BLaER1 treated with 17β-estradiol and CSF1 and Interleukin-3, amounts not matched to agents 10 nM and 100 nM (cell line): ENCODE results near the gene TMEM272.
A peak's percentile ranks its signal among the peaks of the same experiment; 100 is the strongest.

Experiments used
- H3K27ac ChIP-seq, 11 experiments: shearing (Covaris generic); formaldehyde crosslinking; 2 replicates each; pipeline ENCODE4 v1.8.1; 2022
- H3K27me3 ChIP-seq, 11 experiments: shearing (Covaris generic); formaldehyde crosslinking; 2 replicates each; pipeline ENCODE4 v1.8.1; 2022
- H3K36me3 ChIP-seq, 11 experiments: shearing (Covaris generic); formaldehyde crosslinking; 2 replicates each; pipeline ENCODE4 v1.8.1; 2022
- H3K4me1 ChIP-seq, 10 experiments: shearing (Covaris generic); formaldehyde crosslinking; 2 replicates each; pipeline ENCODE4 v1.8.1; 2022
- H3K4me2 ChIP-seq, 11 experiments: shearing (Covaris generic); formaldehyde crosslinking; 2 replicates each; pipeline ENCODE4 v1.8.1; 2022
- H3K4me3 ChIP-seq, 10 experiments: shearing (Covaris generic); formaldehyde crosslinking; 2 replicates each; pipeline ENCODE4 v1.8.1; 2022
- H3K9ac ChIP-seq, 11 experiments: shearing (Covaris generic); formaldehyde crosslinking; 2 replicates each; pipeline ENCODE4 v1.8.1; 2022
- H3K9me3 ChIP-seq, 11 experiments: shearing (Covaris generic); formaldehyde crosslinking; replicated peaks in 1 of 11; 2 replicates each; pipeline ENCODE4 v1.8.1; 2022
- H4K20me1 ChIP-seq, 11 experiments: shearing (Covaris generic); formaldehyde crosslinking; 2 replicates each; pipeline ENCODE4 v1.8.1; 2022
- Cebpa-rat ChIP-seq, 11 experiments: shearing (Covaris generic); IDR thresholded peaks; 2 replicates each; pipeline ENCODE4 v1.8.1; 2022

TMEM272 gene

GRCh38 chr13:51858433-51859247 lies 13.7 kb upstream of the TMEM272 start:
- H3K9ac ChIP-seq, result no peak overlapping the region
- H3K4me1 ChIP-seq, result peaks cover 0 to 18% (median 9%) of the 10 kb centered on the region in 10 experiments; a peak in 12 of 20 replicates
- H3K4me2 ChIP-seq, result no peak overlapping the region
- no peak overlapping the region for H3K4me3 ChIP-seq
- H4K20me1 ChIP-seq, result no peaks in the 10 kb centered on the region
- no peaks in the 10 kb centered on the region for H3K36me3 ChIP-seq
- H3K9me3 ChIP-seq, result no peaks in the 10 kb centered on the region
- no peak for TF ChIP-seq Cebpa-rat (IDR thresholded peaks at IDR 0.05)
- no peak overlapping the region for H3K27ac ChIP-seq
- no peaks in the 10 kb centered on the region for H3K27me3 ChIP-seq

GRCh38 chr13:51856998-51857397 lies 12.0 kb upstream of the TMEM272 start:
- Histone ChIP-seq H3K4me2 (no peak overlapping the region), H3K4me1 (peaks cover 0 to 10% (median 1%) of the 10 kb centered on the region in 10 experiments; a peak in 5 of 20 replicates)

GRCh38 chr13:51856027-51856736 lies 11.2 kb upstream of the TMEM272 start:
- H3K9me3 ChIP-seq, result no peaks in the 10 kb centered on the region
- no peak overlapping the region for H3K4me3 ChIP-seq
- H3K27ac ChIP-seq, result no peak overlapping the region
- no peak overlapping the region for H3K4me2 ChIP-seq
- H3K27me3 ChIP-seq, result no peaks in the 10 kb centered on the region
- H3K36me3 ChIP-seq, result no peaks in the 10 kb centered on the region
- no peak for TF ChIP-seq Cebpa-rat (IDR thresholded peaks at IDR 0.05)
- H3K9ac ChIP-seq, result no peak overlapping the region
- peaks cover 0 to 10% (median under 1%) of the 10 kb centered on the region in 10 experiments; a peak in 5 of 20 replicates for H3K4me1 ChIP-seq
- no peaks in the 10 kb centered on the region for H4K20me1 ChIP-seq

More at GRCh38 chr13:51856998-51857397, 12.0 kb upstream of the TMEM272 start:
- Histone ChIP-seq H3K27ac (no peak overlapping the region), H3K36me3 (no peaks in the 10 kb centered on the region), H3K27me3 (no peaks in the 10 kb centered on the region), H4K20me1 (no peaks in the 10 kb centered on the region), H3K4me3 (no peak overlapping the region), H3K9me3 (no peaks in the 10 kb centered on the region), H3K9ac (no peak overlapping the region)
- no peak for TF ChIP-seq Cebpa-rat (IDR thresholded peaks at IDR 0.05)

- peaks cover 0 to 17% (median 0%) of the 10 kb centered on the region in 10 experiments; a peak in 2 of 20 replicates for H3K4me1 ChIP-seq
- peaks cover 0 to 12% (median 9%) of the 10 kb centered on the region in 11 experiments; a peak in 15 of 22 replicates for H3K9me3 ChIP-seq
- no peak overlapping the region for H3K4me3 ChIP-seq
- H3K4me2 ChIP-seq, result no peak overlapping the region; a peak in 1 of 22 replicates
- H4K20me1 ChIP-seq, result no peaks in the 10 kb centered on the region
- no peaks in the 10 kb centered on the region for H3K27me3 ChIP-seq
- 0 out of 22 replicates have a peak overlapping the region, but pooled peaks of 1 of the 11 experiments have one; percentile 33 for H3K27ac ChIP-seq
- no peak overlapping the region for H3K9ac ChIP-seq
- TF ChIP-seq Cebpa-rat (IDR thresholded peaks at IDR 0.05), result peak in 1 of 11 experiments; percentile 34; a peak in 1 of 22 replicates
- H3K36me3 ChIP-seq, result no peaks in the 10 kb centered on the region
Measured at GRCh38 chr13:51849145-51850101, 4.4 kb upstream of the TMEM272 start.

GRCh38 chr13:51848674-51849073 lies 3.7 kb upstream of the TMEM272 start:
- Histone ChIP-seq H3K36me3 (no peaks in the 10 kb centered on the region), H3K27me3 (no peaks in the 10 kb centered on the region), H3K4me1 (peaks cover 0 to 17% (median 0%) of the 10 kb centered on the region in 10 experiments; a peak in 2 of 20 replicates), H3K9ac (no peak overlapping the region), H3K9me3 (peaks cover 0 to 12% (median 9%) of the 10 kb centered on the region in 11 experiments; a peak in 15 of 22 replicates), H3K4me2 (no peak overlapping the region), H3K4me3 (no peak overlapping the region), H3K27ac (no peak overlapping the region), H4K20me1 (no peaks in the 10 kb centered on the region)
- no peak for TF ChIP-seq Cebpa-rat (IDR thresholded peaks at IDR 0.05)

GRCh38 chr13:51846756-51847155 lies 1.8 kb upstream of the TMEM272 start:
- TF ChIP-seq Cebpa-rat (IDR thresholded peaks at IDR 0.05), result no peak
- no peak overlapping the region for H3K27ac ChIP-seq

GRCh38 chr13:51845574-51846318 lies 769 bp upstream of the TMEM272 start:
- Histone ChIP-seq H3K4me2 (no peak overlapping the region), H3K27me3 (no peaks in the 10 kb centered on the region), H4K20me1 (no peaks in the 10 kb centered on the region), H3K27ac (no peak overlapping the region), H3K36me3 (no peaks in the 10 kb centered on the region), H3K4me3 (no peak overlapping the region), H3K4me1 (peaks cover 0 to 10% (median 0%) of the 10 kb centered on the region in 10 experiments; a peak in 3 of 20 replicates), H3K9me3 (peaks cover 0 to 12% (median 9%) of the 10 kb centered on the region in 11 experiments; a peak in 15 of 22 replicates), H3K9ac (no peak overlapping the region)
- TF ChIP-seq Cebpa-rat (IDR thresholded peaks at IDR 0.05), result no peak

More at GRCh38 chr13:51846756-51847155, 1.8 kb upstream of the TMEM272 start:
- no peak overlapping the region for H3K9ac ChIP-seq
- no peak overlapping the region for H3K4me3 ChIP-seq
- H4K20me1 ChIP-seq, result no peaks in the 10 kb centered on the region
- no peaks in the 10 kb centered on the region for H3K27me3 ChIP-seq
- no peak overlapping the region for H3K4me2 ChIP-seq
- H3K36me3 ChIP-seq, result no peaks in the 10 kb centered on the region
- peaks cover 0 to 17% (median 0%) of the 10 kb centered on the region in 10 experiments; a peak in 2 of 20 replicates for H3K4me1 ChIP-seq
- peaks cover 0 to 12% (median 9%) of the 10 kb centered on the region in 11 experiments; a peak in 15 of 22 replicates for H3K9me3 ChIP-seq

GRCh38 chr13:51843529-51843928 lies 1.4 kb downstream of the TMEM272 start:
- no peaks in the 10 kb centered on the region for H4K20me1 ChIP-seq
- H3K4me2 ChIP-seq, result no peak overlapping the region
- H3K9ac ChIP-seq, result no peak overlapping the region
- no peaks in the 10 kb centered on the region for H3K27me3 ChIP-seq
- peaks cover 0 to 12% (median 9%) of the 10 kb centered on the region in 11 experiments; a peak in 15 of 22 replicates for H3K9me3 ChIP-seq
- peaks cover 0 to 6% (median 0%) of the 10 kb centered on the region in 10 experiments; a peak in 2 of 20 replicates for H3K4me1 ChIP-seq
- no peak overlapping the region for H3K27ac ChIP-seq
- no peaks in the 10 kb centered on the region for H3K36me3 ChIP-seq
- no peak overlapping the region for H3K4me3 ChIP-seq
- TF ChIP-seq Cebpa-rat (IDR thresholded peaks at IDR 0.05), result no peak
